GM23248 (cell line): Measurements from ENCODE around the gene EREG. TPM values are rescaled to one million over a fixed set of nuclear protein-coding genes. Genes with fewer than 3 reads are reported as not detected.

Experiments
- DNase-seq: peaks from one replicate; pipeline ENCODE4 v3.0.0-alpha.2; 2015
- H2AFZ ChIP-seq: fragments of 200-600 bp; sonication (generic); 2 replicates; pipeline ENCODE4 v1.6.1; 2016; ENCODE audit warnings: antibody characterized with exemption
- H3F3A ChIP-seq: fragments of 200-600 bp; sonication (generic); 2 replicates; pipeline ENCODE4 v1.6.1; 2016; ENCODE audit warnings: mild to moderate bottlenecking, antibody characterized with exemption, mixed run types; ENCODE audit not compliant: insufficient read depth
- H3K27ac ChIP-seq: fragments of 200-600 bp; sonication (generic); 2 replicates; pipeline ENCODE4 v1.5.1; 2016; ENCODE audit warnings: mild to moderate bottlenecking
- H3K27me3 ChIP-seq: fragments of 200-600 bp; sonication (generic); replicated peaks from 2 replicates; pipeline ENCODE4 v1.6.1; 2016; ENCODE audit warnings: mild to moderate bottlenecking; ENCODE audit not compliant: insufficient read depth
- H3K36me3 ChIP-seq: fragments of 200-600 bp; sonication (generic); 2 replicates; pipeline ENCODE4 v1.6.1; 2016; ENCODE audit warnings: low read depth, mild to moderate bottlenecking
- H3K4me1 ChIP-seq: fragments of 200-600 bp; sonication (generic); 2 replicates; pipeline ENCODE4 v1.6.1; 2016; ENCODE audit warnings: mild to moderate bottlenecking; ENCODE audit not compliant: insufficient read depth
- H3K4me2 ChIP-seq: fragments of 200-600 bp; sonication (generic); one replicate; pipeline ENCODE4 v1.6.1; 2016; ENCODE audit warnings: mild to moderate bottlenecking; ENCODE audit not compliant: unreplicated experiment
- H3K4me3 ChIP-seq: fragments of 200-600 bp; sonication (generic); 2 replicates; pipeline ENCODE4 v1.5.1; 2016; ENCODE audit warnings: mild to moderate bottlenecking
- H3K79me2 ChIP-seq: fragments of 200-600 bp; sonication (generic); 2 replicates; pipeline ENCODE4 v1.6.1; 2016; ENCODE audit warnings: mild to moderate bottlenecking; ENCODE audit not compliant: insufficient read depth
- H3K9ac ChIP-seq: fragments of 200-600 bp; sonication (generic); 2 replicates; pipeline ENCODE4 v1.6.1; 2016; ENCODE audit warnings: mild to moderate bottlenecking
- H3K9me2 ChIP-seq: fragments of 200-600 bp; sonication (generic); 2 replicates; pipeline ENCODE4 v1.6.1; 2016; ENCODE audit warnings: mixed run types, mild to moderate bottlenecking, moderate library complexity; ENCODE audit not compliant: insufficient read depth
- H3K9me3 ChIP-seq: fragments of 200-600 bp; sonication (generic); one replicate; pipeline ENCODE4 v1.6.1; 2017; ENCODE audit warnings: low read depth
- H4K20me1 ChIP-seq: fragments of 200-600 bp; sonication (generic); 2 replicates; pipeline ENCODE4 v1.6.0; 2016; ENCODE audit not compliant: insufficient read depth
- EZH2 ChIP-seq: fragments of 200-600 bp; sonication (generic); IDR thresholded peaks from 2 replicates; pipeline ENCODE4 v1.6.1; 2018; ENCODE audit warnings: antibody characterized with exemption, mild to moderate bottlenecking; ENCODE audit not compliant: insufficient read depth, poor library complexity, severe bottlenecking
- EZH2phosphoT487 ChIP-seq: fragments of 200-600 bp; sonication (generic); IDR thresholded peaks from 2 replicates; pipeline ENCODE4 v1.6.1; 2018; ENCODE audit warnings: antibody characterized with exemption, moderate library complexity, mild to moderate bottlenecking, low read depth; ENCODE audit not compliant: insufficient read depth
- WGBS, 2 experiments: methylation state at CpG; one replicate each; pipeline ENCODE4 v1.1.6; 2015 to 2017; ENCODE audit warnings: low lambda C conversion rate in 2 of 2, low coverage in 1 of 2; ENCODE audit errors: missing lambda C conversion rate in 2 of 2; 5-methylcytosine and 5-hydroxymethylcytosine counted together
- in situ Hi-C: fragments of 300-500 bp; cut with MboI; formaldehyde crosslinking; loops from 2 replicates; pipeline ENCODE4 v1.15.0; 2020
- polyA plus RNA-seq: library from polyadenylated mRNA; unstranded; fragments of >200 nt; fragmentation: Nextera tagmentation; extraction: Ambion mirVana; gene quantifications from 2 replicates; pipeline ENCODE4 v1.2.1, GENCODE V29; 2016
- total RNA-seq: library from RNA; depleted of rRNA; stranded (reverse); fragments of >200 nt; shearing (Covaris generic); gene quantifications from 2 replicates; pipeline ENCODE4 v1.2.3, GENCODE V29; 2014; rRNA removed

Gene EREG
- total and polyA plus RNA-seq, 2 experiments from 2014 or later, result 1.8 to 4.4 TPM

- H4K20me1 ChIP-seq, result no peaks in the 10 kb centered on the region
- no peak overlapping the region for H3K4me3 ChIP-seq
- no peaks in the 10 kb centered on the region for H3K79me2 ChIP-seq
- H3K27ac ChIP-seq, result no peak overlapping the region
- no peak overlapping the region for H3K4me2 ChIP-seq
- peaks cover 1% of the 10 kb centered on the region; the same call in 1 of the 2 replicates for H3K4me1 ChIP-seq
- DNase-seq, result no peak
- no peak overlapping the region for H2AFZ ChIP-seq
- H3K36me3 ChIP-seq, result no peaks in the 10 kb centered on the region
- 68 to 72% methylated on average over 3 of the region's 3 CpGs for WGBS, 2 experiments
- H3K9ac ChIP-seq, result no peak overlapping the region
- no peaks in the 10 kb centered on the region for H3K27me3 ChIP-seq
- peaks cover 6% of the 10 kb centered on the region; the same call in 1 of the 2 replicates for H3F3A ChIP-seq
- no peaks in the 10 kb centered on the region for H3K9me3 ChIP-seq
- no peak for TF ChIP-seq EZH2phosphoT487
- TF ChIP-seq EZH2, result no peak
- no peaks in the 10 kb centered on the region for H3K9me2 ChIP-seq
- in situ Hi-C loops, result no loop called here
Measured at GRCh38 chr4:74437866-74438265, 72.9 kb downstream of the EREG start.

Other genes with a start within 250 kb of the EREG start
- 6.3 and 10.7 TPM in 2 replicates for gene MTHFD2L, start 207.0 kb upstream of the EREG start, total RNA-seq
- gene MTHFD2L, start 207.0 kb upstream of the EREG start, polyA plus RNA-seq, result 7.9 and 9.0 TPM in 2 replicates
- 0.86 TPM in 1 of 2 replicates, not detected in the other for gene EPGN, start 56.7 kb upstream of the EREG start, total RNA-seq
- gene EPGN, start 56.7 kb upstream of the EREG start, polyA plus RNA-seq, result 0.46 TPM in 1 of 2 replicates, not detected in the other
- gene AREG, start 80.0 kb downstream of the EREG start, total RNA-seq, result 0.97 TPM in 1 of 2 replicates, not detected in the other
- 0.56 and 0.76 TPM in 2 replicates for gene AREG, start 80.0 kb downstream of the EREG start, polyA plus RNA-seq